Smooth muscle cell (in vitro differentiated cells): ENCODE data around the gene TTLL5. TPM values are rescaled to one million over a fixed set of nuclear protein-coding genes. Genes with fewer than 3 reads are reported as not detected.

Experiments used
- DNase-seq: peaks from one replicate; lab custom pipeline; 2025; ENCODE audit not compliant: unreplicated experiment; lab: John Stamatoyannopoulos, UW
- H2AFZ ChIP-seq: fragments of 200-600 bp; sonication (generic); 2 replicates; pipeline ENCODE4 v1.6.0; 2016; ENCODE audit warnings: antibody characterized with exemption, low read depth, mild to moderate bottlenecking
- H3F3A ChIP-seq: fragments of 200-600 bp; sonication (generic); 2 replicates; pipeline ENCODE4 v1.6.0; 2017; ENCODE audit warnings: antibody characterized with exemption, low read depth
- H3K27ac ChIP-seq: fragments of 200-600 bp; sonication (generic); 2 replicates; pipeline ENCODE4 v1.5.1; 2016; ENCODE audit warnings: low read depth, mild to moderate bottlenecking
- H3K27me3 ChIP-seq: fragments of 200-600 bp; sonication (generic); 2 replicates; pipeline ENCODE4 v1.6.1; 2016; ENCODE audit warnings: low read depth, mild to moderate bottlenecking
- H3K36me3 ChIP-seq: fragments of 200-600 bp; sonication (generic); 2 replicates; pipeline ENCODE4 v1.5.1; 2016; ENCODE audit warnings: low read depth
- H3K4me1 ChIP-seq: fragments of 200-600 bp; sonication (generic); 2 replicates; pipeline ENCODE4 v1.5.1; 2016; ENCODE audit warnings: low read depth
- H3K4me2 ChIP-seq: fragments of 200-600 bp; sonication (generic); 2 replicates; pipeline ENCODE4 v1.6.0; 2016; ENCODE audit warnings: mild to moderate bottlenecking
- H3K4me3 ChIP-seq: fragments of 200-600 bp; sonication (generic); 2 replicates; pipeline ENCODE4 v1.5.1; 2016; ENCODE audit warnings: mild to moderate bottlenecking
- H3K79me2 ChIP-seq: fragments of 200-600 bp; sonication (generic); 2 replicates; pipeline ENCODE4 v1.6.0; 2016; ENCODE audit warnings: low read depth, mild to moderate bottlenecking
- H3K9ac ChIP-seq: fragments of 200-600 bp; sonication (generic); 2 replicates; pipeline ENCODE4 v1.6.0; 2016; ENCODE audit warnings: low read depth
- H3K9me3 ChIP-seq: fragments of 200-600 bp; sonication (generic); replicated peaks from 2 replicates; pipeline ENCODE4 v1.5.1; 2016; ENCODE audit warnings: low read depth
- H4K20me1 ChIP-seq: fragments of 200-600 bp; sonication (generic); 2 replicates; pipeline ENCODE4 v1.6.0; 2016; ENCODE audit warnings: low read depth
- WGBS: methylation state at CpG from one replicate; pipeline ENCODE4 v1.1.7; 2016; ENCODE audit warnings: low lambda C conversion rate; 5-methylcytosine and 5-hydroxymethylcytosine counted together
- polyA plus RNA-seq: library from polyadenylated mRNA; unstranded; fragments of >200 nt; fragmentation: Nextera tagmentation; extraction: Ambion mirVana; gene quantifications from 2 replicates; pipeline ENCODE4 v1.2.1, GENCODE V29; 2016
- total RNA-seq: library from RNA; depleted of rRNA; stranded (reverse); fragments of >200 nt; gene quantifications from 2 replicates; pipeline ENCODE4 v1.2.3, GENCODE V29; 2014
- TF ChIP-seq, protein P1 (sequence below): fragments of 200-600 bp; sonication (generic); IDR thresholded peaks from 2 replicates; pipeline ENCODE4 v1.5.1; 2017; ENCODE audit warnings: borderline replicate concordance, mild to moderate bottlenecking, antibody characterized with exemption; ENCODE audit not compliant: insufficient read depth, poor library complexity, severe bottlenecking

TTLL5 gene
- total and polyA plus RNA-seq, 2 experiments from 2014 or later: 12.6 to 38.0 TPM

DNA sequence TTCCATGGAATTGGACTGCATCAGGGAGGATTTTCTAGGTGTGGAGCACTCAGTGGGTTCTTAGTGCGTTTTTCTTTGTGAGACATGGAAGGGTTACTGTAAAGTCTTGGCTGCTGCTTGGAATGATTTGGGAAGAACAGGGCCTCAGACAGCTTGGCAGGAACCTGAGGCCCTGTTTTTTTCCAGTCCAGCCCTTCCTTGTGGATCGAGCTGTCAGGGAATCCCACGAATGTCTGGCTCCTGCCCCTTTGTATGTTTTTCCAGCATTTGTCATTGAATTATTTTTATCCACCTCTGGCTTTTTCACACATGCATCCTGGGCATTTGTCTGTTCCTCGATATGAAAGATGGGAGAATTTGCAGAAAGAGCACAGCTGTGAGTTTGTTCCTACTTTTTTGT is 162.3 kb downstream of the TTLL5 start:
- H3F3A ChIP-seq: peaks cover 38% of the 10 kb centered on the region
- TF ChIP-seq, protein P1, sequence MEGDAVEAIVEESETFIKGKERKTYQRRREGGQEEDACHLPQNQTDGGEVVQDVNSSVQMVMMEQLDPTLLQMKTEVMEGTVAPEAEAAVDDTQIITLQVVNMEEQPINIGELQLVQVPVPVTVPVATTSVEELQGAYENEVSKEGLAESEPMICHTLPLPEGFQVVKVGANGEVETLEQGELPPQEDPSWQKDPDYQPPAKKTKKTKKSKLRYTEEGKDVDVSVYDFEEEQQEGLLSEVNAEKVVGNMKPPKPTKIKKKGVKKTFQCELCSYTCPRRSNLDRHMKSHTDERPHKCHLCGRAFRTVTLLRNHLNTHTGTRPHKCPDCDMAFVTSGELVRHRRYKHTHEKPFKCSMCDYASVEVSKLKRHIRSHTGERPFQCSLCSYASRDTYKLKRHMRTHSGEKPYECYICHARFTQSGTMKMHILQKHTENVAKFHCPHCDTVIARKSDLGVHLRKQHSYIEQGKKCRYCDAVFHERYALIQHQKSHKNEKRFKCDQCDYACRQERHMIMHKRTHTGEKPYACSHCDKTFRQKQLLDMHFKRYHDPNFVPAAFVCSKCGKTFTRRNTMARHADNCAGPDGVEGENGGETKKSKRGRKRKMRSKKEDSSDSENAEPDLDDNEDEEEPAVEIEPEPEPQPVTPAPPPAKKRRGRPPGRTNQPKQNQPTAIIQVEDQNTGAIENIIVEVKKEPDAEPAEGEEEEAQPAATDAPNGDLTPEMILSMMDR: no peak
- H3K9me3 ChIP-seq: no peaks in the 10 kb centered on the region
- H4K20me1 ChIP-seq: no peaks in the 10 kb centered on the region
- H2AFZ ChIP-seq: no peak overlapping the region
- 59% methylated on average over 4 of the region's 4 CpGs for WGBS
- H3K36me3 ChIP-seq: no peaks in the 10 kb centered on the region
- H3K79me2 ChIP-seq: no peaks in the 10 kb centered on the region
- peak overlapping the region; percentile 60 for H3K4me2 ChIP-seq
- H3K27ac ChIP-seq: peak overlapping the region; percentile 94
- no peak for DNase-seq
- no peaks in the 10 kb centered on the region for H3K27me3 ChIP-seq
- peak overlapping the region; percentile 56 for H3K9ac ChIP-seq
- no peak overlapping the region for H3K4me3 ChIP-seq
- H3K4me1 ChIP-seq: peaks cover 33% of the 10 kb centered on the region

DNA sequence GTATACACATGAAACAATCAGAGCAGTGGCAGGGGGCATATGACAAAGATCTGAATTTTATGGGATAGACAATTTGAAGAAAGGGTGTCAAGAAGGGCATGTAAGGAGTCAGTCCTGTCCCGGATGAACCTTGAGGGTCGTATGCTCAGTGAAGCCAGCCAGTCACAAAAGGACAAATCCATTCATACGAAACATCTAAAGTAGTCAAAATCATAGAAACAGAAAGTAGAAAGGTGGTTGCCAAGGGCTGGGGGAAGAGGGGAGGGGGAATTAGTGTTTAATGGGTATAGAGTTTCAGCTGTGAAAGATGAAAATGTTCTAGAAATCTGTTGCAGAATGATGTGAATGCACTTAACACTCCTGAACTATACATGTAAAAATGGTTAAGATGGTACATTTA is 163.3 kb downstream of the TTLL5 start:
- Histone ChIP-seq H3K36me3 (no peaks in the 10 kb centered on the region), H3F3A (peaks cover 38% of the 10 kb centered on the region), H3K9me3 (no peaks in the 10 kb centered on the region), H3K4me3 (no peak overlapping the region), H3K4me1 (peaks cover 33% of the 10 kb centered on the region), H2AFZ (no peak overlapping the region), H3K9ac (no peak overlapping the region), H3K27ac (peak overlapping the region; percentile 94), H3K27me3 (no peaks in the 10 kb centered on the region), H3K4me2 (no peak overlapping the region), H4K20me1 (no peaks in the 10 kb centered on the region), H3K79me2 (no peaks in the 10 kb centered on the region)
- TF ChIP-seq, protein P1: no peak
- WGBS: 98% methylated on average over 3 of the region's 3 CpGs
- DNase-seq: no peak

DNA sequence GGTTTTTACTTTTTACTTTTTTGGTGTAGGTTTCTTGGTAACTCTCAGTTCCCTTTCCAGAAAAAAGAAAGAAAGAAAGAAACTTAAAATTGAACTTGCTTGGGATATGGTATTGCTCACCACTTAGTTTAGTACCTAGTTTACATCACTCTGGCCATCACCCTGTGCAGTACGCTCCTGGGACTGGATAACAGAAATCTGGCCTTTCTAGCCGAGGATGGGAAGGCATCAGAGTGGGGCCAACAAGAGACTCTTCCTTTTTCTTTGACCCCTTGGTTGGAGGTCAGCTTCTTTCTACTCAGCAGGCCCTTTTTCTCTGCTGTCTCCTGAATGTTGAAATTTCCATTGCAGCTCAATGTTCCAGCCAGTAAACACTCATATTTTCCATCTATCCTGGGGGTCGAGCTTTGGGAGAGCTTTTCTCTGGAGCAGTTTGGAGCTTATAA is 164.1 kb downstream of the TTLL5 start:
- H3K79me2 ChIP-seq: no peaks in the 10 kb centered on the region

More for the DNA sequence above, 164.1 kb downstream of the TTLL5 start:
- H3K27me3 ChIP-seq: no peaks in the 10 kb centered on the region
- H4K20me1 ChIP-seq: no peaks in the 10 kb centered on the region
- TF ChIP-seq, protein P1: no peak
- peaks cover 38% of the 10 kb centered on the region for H3F3A ChIP-seq
- H3K36me3 ChIP-seq: no peaks in the 10 kb centered on the region
- WGBS: 29% methylated on average over 3 of the region's 3 CpGs
- H3K4me2 ChIP-seq: peak overlapping the region; percentile 69
- H3K9me3 ChIP-seq: no peaks in the 10 kb centered on the region
- peak overlapping the region; percentile 9 for H2AFZ ChIP-seq
- peak overlapping the region; percentile 94 for H3K27ac ChIP-seq
- peaks cover 33% of the 10 kb centered on the region for H3K4me1 ChIP-seq
- no peak overlapping the region for H3K4me3 ChIP-seq
- H3K9ac ChIP-seq: peak overlapping the region; percentile 26
- no peak for DNase-seq
